ENCODE measurements around the gene CHI3L2.

- TF ChIP-seq GATA2 (IDR thresholded peaks at IDR 0.05; ENCODE audit: low read depth, low read length) (no peak), GATA3 (IDR thresholded peaks at IDR 0.05; ENCODE audit: low read depth, low read length) (no peak)
Observed at GRCh38 chr1:111201275-111202090, 26.0 kb upstream of the CHI3L2 start.

Data from SH-SY5Y (cell line).